Gastroesophageal sphincter (tissue), 3 donors: ENCODE measurements around the gene EPOP.

Experiments used
- POLR2A ChIP-seq, 2 donors: fragments of 450-650 bp; IDR thresholded peaks; one replicate each; pipeline ENCODE4 v1.6.1; 2017; ENCODE audit warnings: antibody characterized with exemption in 2 of 2, mild to moderate bottlenecking in 2 of 2, moderate library complexity in 1 of 2
- TF ChIP-seq, protein P1 (sequence below), 4 experiments: fragments of 200-600 bp in 2 of 4; fragments of 450-650 bp in 2 of 4; sonication (generic) in 1 of 4; IDR thresholded peaks; one replicate each; pipeline ENCODE4 v1.5.1; 2017 to 2019; ENCODE audit warnings: antibody characterized with exemption in 4 of 4, mild to moderate bottlenecking in 2 of 4, moderate library complexity in 2 of 4

GRCh38 chr17:38667787-38668122 lies 7.0 kb downstream of the EPOP start:
- TF ChIP-seq, protein P1, sequence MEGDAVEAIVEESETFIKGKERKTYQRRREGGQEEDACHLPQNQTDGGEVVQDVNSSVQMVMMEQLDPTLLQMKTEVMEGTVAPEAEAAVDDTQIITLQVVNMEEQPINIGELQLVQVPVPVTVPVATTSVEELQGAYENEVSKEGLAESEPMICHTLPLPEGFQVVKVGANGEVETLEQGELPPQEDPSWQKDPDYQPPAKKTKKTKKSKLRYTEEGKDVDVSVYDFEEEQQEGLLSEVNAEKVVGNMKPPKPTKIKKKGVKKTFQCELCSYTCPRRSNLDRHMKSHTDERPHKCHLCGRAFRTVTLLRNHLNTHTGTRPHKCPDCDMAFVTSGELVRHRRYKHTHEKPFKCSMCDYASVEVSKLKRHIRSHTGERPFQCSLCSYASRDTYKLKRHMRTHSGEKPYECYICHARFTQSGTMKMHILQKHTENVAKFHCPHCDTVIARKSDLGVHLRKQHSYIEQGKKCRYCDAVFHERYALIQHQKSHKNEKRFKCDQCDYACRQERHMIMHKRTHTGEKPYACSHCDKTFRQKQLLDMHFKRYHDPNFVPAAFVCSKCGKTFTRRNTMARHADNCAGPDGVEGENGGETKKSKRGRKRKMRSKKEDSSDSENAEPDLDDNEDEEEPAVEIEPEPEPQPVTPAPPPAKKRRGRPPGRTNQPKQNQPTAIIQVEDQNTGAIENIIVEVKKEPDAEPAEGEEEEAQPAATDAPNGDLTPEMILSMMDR (IDR thresholded peaks at IDR 0.05): no peak
- TF ChIP-seq POLR2A (IDR thresholded peaks at IDR 0.05): no peak
